Stimulated activated CD4-positive, alpha-beta T cell treated with anti-CD3 and anti-CD28 coated beads, TNF-alpha, amount 100 ng/mL, for 1 hour (primary cell): ENCODE results near the gene PPP1R27.

Experiments
- DNase-seq, 3 donors: peaks; one replicate each; pipeline ENCODE4 v3.0.0-alpha.2; 2020; ENCODE audit warnings: low read depth in 3 of 3, low spot score in 1 of 3

Gene PPP1R27, protein sequence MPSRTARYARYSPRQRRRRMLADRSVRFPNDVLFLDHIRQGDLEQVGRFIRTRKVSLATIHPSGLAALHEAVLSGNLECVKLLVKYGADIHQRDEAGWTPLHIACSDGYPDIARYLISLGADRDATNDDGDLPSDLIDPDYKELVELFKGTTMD

DNA sequence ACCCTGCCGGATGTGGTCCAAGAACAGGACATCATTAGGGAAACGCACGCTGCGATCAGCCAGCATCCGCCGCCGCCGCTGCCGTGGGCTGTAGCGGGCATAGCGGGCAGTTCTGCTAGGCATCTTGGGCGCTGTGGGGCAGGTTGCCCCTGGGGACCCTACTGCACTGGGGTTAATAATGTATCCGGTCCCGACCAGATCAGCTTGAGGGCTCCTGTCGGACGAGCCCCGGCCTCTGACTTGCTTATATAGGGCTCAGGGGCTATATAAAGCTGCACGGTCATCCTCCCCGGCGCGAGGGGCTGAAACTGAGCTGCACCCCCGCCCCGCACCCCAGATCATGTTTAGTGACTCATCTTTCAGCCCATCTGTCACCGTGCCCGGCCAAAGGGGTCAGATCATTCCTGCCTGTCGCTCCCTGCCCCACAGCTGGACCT lies at the start of gene PPP1R27:
Gene PPP1R27 (minus strand): TSS at position 220 of the 437 bp plus-strand sequence. CDS start 97 bp downstream, at position 123.
- no peak for DNase-seq

DNA sequence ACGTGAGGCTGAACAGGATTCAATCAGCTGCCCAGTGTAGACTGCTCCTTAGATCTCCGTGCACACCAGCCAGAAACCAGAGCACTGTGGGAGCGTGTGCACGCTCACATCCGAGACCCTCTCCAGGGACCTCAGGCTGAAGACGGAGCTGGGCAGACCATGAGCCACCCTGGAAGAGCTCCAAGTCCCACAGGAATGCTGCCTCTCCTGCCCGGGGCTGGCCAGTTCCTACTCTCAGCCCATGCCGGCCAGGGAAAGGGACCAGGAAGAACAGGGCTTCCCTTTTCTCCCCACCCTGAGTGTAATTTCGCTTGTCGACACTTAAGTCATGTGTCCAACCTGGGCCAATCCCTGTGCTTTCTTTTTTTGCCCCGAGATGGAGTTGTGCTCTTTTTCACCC lies 49.7 kb upstream of the PPP1R27 start:
- DNase-seq: no peak

DNA sequence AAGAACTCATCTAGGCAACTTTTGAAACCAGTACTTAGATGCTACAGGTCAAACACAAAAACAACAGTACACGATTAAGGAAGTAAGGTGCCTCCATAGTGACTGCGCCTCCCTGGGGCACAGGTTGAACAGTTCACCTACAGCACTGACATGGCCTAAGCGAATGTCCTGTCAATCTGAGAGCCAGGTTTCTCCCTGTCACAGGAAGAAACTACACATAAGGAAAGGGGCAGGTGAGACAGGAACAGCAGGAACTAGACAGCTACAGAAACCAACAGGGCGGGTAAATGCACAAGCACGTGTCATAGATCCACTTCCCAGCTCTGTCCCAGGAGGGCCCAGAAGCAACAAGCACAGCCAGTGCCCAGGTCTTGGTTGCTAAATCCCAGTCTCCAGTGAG lies 44.3 kb upstream of the PPP1R27 start:
- no peak for DNase-seq

DNA sequence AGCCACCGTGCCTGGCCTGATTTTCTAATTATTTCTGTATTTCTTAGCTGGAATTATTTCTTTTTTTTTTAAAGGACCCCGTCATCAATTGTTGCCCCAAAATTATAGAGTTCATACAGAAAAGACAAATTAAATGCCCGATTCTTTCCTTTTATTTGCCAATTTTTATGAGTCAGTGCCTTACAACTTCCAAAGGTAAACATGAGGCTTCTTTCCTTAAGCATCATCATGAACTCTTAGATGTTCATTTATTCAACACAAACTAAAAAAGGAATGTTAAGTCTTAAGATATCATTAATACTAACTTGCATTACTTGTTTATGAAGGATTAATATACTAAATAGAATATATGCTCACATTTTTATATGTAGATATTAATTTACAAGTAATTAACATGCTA lies 43.4 kb upstream of the PPP1R27 start:
- DNase-seq: no peak

DNA sequence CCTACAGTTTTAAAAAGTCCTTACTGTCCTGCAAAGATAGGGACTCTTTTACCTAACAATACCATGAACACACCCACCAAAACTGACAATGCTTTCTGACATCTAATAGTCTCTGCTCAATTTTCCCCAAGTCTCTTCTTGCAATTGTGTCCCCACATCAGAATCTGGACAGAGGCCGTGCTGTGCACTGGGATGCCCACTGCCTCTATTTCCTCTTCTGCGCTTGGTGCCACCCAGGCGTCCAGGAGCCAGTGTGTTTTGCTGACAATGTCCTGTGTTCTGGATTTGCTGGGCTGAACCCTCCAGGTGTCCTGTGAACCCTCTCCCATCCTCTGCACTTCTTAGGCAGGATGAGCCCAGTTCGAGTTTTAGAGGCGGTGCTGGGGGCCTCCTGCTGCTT lies 42.7 kb upstream of the PPP1R27 start:
- no peak for DNase-seq

DNA sequence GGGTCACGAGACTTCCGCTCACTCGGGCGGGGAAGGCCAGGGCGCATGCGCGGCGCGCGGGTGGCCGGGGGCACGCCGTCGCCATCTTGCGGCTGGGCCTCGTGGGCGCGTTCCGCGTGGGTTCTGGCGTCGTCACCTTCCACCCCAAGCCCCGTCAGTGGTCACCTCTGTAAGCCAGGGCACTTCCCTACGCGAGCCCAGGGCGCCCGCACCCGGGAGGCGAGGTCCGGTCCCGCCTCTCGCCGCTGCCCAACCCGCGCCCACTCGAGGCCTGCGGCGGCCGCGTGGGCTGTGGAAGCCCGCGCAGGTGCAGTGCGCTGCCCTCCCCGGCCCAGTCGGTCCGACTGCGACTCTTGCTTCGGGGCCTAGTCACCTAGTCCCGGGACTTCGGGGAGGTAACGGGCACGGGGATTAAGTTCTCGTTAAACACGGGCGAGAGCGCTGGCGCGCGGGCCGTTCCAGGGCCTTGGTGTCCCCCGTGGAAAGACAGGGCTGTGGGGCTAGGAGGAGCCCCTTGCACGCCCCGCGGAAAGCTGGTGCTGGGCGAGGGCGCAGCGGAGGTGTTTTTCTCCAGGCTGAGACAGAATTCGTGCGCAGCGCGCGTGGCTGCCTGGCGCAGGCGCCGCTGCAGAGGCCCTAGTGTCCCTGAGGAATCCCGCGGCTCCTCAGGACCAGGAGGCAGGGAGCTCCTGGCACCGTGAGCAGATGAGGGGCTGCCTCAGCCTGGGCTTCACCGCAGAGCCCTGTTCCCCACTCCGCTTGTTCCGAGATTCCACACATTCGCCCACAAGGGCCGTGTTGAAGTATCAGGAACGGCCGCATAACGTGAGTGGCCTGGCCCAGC lies 36.8 kb upstream of the PPP1R27 start:
- DNase-seq: peak; percentile 90 to 93 (median 93)

DNA sequence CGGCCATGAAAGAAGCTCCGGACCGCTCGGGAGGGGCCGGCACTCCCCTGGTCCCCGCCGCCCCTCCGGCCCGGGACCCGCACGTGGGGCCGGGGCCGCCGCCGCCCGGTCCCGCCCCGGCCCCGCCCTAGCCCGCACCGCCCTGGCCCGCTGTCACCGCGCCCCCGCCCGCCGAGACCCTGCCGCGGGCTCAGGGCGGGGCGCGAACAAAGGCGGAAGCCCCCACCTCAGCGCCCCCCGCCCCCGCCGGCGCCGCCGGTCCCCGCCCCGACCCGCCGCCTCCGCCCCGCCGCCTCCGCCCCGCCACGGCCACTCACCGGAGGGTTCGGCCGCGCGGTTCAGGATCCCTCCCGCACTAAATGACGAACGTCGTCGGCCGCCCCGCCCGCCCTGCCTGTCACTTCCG lies 36.1 kb upstream of the PPP1R27 start, which contains the start of gene ARHGDIA:
Gene ARHGDIA (minus strand): TSS at position 357 of the 406 bp plus-strand sequence. CDS start 1,407 bp downstream, outside the sequence.
- DNase-seq: no peak

DNA sequence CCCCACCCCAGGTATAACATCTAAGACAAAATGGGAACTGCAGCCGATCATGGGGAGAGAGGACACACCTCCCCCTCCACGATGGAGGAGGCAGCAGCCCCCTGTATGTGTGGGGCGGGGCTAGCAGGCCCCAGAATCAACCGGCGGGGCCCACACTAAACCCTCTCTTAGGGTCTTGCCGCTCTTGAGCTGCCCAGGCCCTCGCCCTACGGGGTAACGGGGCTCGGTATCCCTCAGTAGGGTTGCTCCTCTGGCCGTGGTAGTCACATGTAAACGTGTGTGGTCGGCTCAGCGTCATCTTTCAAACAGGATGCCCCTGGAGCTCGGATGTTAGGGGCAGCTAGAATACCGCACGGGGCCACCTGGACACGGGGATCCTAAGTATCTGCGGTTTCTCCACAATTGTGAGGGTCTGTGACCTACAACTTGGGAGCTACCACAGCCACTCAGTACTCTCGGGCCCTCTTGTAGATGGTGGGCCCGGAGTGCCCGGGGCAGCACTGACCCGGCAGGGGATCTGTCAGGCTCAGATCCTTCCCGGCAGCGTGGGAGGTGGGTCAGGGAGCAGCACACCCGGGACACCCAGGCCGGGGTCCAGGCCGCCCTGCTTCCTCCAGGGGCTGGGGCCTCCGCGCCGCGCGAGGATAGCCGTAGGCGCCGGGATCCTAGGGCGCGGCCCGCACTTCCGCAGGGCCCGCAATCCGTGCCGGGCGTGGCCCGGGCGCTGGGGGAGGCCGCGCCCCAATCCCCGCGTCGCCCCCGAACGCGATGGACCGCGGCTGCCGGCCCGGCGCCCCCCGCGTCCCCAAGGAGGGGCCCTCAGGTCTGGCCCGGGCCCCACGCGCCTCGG lies 35.5 kb upstream of the PPP1R27 start:
- DNase-seq: no peak

DNA sequence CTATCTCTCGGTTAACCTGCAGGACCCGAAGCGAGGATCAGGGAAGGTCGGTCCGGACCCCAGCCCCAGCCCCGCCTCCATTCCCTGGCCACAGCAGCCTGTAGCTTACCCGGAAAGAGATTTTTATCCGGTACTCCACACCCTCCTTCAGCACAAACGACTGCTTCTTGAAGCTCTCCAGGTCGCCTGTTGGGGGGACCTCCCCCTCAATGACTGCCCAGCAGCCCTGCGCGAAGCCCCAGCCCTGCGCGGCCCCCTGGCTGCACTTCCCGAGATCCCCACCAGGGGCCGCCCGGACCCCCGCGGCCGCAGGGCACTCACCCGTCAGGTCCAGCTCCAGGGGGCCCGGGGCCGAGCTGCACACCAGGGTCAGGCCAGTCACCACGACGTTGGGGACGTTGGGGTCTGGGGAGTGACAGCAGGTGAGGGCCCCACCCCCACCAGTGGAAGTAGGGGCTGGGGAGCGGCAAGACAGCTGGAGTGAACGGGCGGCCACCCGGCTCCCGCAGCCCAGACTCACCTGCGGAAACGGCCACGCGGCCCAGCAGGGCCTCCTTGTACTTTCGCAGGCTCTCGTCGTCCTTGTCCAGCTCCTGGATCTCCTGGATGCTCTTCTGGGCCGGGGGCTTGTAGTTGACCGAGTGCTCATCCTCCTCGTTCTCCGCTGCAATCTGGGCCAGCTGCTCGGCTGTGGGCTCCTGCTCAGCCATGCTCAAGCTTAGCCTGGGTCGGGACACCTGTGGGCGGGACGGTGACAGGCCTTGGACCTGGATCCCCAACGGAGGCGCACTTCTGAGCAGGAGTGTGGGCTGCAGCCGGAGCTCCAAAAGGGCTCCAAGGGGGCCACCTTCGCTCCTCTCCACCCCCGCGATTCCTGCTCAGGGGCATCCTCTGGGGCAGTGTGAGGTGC lies 34.6 kb upstream of the PPP1R27 start:
- DNase-seq: no peak

DNA sequence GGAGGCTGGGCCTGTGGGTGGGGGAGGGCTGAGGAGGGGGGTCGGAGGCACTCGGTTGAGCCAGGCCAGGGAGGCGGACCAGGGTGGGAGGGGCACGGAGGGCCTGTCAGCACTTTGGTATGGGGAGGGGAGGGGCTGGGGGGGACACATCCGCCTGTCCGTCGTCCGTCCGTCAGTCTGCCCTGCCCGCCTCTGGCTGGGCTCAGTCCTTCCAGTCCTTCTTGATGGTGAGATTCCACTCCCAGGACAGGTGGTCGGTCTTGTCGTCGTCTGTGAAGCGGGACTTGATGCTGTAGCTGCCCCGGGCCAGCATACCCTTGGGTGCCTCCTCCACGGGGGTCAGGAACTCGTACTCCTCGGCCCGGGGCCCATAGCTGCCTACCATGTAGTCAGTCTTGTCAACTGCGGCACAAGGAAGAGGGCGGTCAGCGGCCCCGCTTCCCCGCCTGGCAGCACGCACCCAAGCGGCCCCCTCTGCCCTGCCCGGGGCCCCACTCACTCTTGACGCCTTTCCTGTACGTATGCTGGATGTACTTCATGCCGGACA lies 33.9 kb upstream of the PPP1R27 start:
- no peak for DNase-seq

DNA sequence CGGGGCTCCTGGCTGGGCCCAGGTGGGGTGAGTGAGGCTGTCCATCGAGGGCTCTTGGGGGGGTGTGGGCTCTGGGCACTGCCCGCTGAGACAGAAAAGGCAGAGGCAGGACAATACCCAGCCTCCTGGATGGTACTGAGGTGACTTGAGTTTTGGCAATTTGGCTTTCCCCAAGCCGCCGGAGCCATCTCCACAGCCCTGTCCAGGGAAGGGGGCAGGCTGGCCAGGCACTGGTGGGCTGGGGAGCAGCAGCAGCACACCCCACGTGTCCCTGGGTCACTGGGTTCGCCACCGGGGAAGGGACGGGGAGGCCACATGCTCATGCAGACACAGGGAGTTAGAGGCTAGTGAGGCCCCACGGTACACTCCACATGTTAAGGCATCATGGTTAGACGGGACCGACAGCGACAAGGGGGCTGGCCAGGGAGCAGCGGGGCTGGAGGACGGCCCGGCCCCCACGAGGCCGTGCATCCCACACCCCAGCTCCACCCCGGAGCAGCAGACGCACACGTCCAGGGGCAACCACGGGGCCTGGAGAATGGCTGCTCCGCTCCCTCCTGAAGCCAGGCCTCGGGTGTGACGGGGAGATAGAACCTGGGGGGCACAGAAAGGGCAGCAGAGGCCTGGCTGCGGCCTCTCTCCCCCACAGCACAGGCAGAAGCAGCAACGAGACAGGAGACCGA lies 33.3 kb upstream of the PPP1R27 start:
- DNase-seq: no peak

DNA sequence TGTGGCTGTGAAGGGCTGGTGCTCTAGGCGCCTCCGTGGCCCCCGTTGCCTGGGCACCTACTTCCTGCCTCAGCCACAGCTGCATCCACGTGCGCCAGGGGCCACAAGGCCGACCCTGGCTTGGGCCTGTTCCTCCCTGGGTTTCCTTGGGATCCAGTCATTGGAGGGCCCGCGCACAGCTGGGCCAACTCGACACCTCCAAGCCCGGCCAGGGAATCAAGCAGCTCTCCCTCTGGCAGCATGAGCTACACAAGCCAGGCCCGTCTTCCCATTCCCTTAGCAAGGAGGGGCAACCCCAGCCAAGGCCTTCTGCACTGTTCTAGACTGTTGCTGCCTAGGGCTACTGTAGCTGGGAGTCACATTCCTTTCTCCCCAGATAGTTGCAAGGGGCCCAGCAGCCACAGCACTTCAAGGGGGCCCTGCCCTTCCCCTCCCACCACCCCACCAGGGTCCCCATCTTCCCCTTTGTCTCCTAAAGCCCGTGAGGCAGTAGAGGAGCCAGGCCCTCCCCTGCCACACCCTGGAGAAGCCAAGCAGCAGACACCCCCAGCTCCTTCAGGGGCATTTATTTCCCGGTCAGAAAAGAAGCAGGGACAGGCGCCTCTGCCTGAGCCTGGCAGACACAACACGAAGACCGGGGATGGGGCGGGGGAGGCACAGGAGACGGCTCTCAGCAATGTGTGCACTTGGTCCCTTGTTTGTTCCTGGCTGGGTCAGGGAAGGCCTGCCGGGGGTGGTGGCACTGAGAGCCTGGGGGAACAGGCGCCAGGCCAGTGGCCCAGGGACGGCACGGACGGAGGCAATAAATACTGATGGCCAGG lies 32.5 kb upstream of the PPP1R27 start:
- DNase-seq: no peak

DNA sequence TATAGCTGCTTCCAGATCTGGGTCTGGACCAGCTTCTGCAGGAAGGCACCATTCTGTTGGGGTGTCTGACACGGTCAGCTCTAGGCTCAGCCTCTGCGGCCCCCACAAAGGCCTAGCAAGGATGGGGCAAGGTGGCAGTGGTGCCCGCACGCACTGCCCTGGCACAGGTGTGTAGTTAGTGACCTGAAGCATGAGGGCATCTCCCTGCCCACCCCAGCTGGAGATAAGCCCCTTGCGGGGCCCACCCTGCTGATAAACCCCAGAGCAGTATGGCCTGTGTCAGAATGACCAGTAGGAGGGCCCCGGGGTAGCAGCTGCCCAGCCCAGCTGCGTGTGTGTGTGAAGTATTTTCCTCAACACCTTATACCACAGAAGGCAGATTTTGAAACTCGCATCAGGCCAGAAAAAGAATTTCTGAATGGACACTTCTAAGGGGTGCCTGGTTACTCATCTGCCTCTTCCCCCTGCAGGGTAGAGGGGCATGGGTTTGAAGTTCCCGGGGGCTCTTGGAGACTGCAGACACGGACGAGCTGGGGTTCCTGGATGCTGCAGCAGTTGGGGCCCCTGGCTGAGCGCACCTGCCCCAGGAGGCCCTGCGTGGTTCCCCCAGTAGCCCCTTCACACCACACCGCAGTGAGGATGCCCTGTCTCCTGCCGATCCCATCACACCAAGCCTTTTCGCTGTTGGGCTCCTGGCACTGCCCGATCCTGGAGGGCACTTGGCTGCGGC lies 31.8 kb upstream of the PPP1R27 start:
- no peak for DNase-seq

DNA sequence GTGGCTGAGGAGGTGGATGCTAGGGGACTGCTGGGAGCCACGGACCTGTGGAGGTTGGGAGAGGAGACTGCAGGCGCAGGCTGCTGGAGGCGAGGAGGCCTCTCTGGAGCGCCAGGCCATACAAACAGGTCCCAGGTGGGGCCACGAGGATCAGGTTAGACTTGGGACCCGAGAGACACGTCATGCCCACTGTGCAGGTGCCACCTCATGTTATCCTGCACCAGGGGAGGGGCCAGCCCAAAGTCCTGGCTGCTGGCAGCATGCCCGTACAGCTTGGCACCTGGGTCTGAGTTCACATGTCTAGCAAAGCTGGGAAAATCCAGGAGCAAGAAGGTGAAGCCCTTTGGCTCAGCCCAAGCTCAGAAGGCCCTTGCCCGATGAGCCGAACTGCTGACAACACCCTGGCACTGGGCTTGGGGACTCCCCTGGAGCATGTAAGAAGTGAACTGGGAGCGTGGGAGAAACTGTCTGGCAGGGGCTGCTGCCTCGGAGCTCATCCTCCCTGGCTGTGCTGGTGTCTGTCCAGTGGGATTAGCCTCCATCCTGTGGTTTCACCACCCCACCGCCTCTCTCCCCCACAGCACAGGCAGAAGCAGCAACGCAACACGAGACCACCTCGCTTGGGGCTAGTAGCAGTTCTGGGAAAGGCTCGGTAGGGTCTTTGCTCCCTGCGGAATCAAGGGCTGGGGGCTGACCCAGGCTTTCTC lies 31.0 kb upstream of the PPP1R27 start:
- DNase-seq: no peak

DNA sequence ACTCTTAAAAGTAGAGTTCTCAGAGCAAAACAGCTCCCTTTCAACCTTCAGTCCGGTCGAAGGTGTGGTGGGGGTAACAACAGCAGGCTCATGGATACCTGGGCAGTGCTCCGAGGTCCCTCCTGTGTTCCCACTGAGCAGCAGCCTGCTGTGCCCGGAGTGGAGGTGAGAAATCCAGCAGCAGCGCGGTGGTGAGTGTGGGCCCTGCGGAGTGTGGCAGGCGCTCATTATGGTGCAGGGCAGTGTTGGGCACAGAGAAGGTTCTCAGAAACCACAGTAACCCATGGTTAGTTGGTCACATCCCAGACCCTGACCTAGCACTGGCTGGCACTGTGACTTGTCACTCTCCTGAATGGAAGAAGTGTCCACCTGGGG lies 30.5 kb upstream of the PPP1R27 start:
- no peak for DNase-seq

DNA sequence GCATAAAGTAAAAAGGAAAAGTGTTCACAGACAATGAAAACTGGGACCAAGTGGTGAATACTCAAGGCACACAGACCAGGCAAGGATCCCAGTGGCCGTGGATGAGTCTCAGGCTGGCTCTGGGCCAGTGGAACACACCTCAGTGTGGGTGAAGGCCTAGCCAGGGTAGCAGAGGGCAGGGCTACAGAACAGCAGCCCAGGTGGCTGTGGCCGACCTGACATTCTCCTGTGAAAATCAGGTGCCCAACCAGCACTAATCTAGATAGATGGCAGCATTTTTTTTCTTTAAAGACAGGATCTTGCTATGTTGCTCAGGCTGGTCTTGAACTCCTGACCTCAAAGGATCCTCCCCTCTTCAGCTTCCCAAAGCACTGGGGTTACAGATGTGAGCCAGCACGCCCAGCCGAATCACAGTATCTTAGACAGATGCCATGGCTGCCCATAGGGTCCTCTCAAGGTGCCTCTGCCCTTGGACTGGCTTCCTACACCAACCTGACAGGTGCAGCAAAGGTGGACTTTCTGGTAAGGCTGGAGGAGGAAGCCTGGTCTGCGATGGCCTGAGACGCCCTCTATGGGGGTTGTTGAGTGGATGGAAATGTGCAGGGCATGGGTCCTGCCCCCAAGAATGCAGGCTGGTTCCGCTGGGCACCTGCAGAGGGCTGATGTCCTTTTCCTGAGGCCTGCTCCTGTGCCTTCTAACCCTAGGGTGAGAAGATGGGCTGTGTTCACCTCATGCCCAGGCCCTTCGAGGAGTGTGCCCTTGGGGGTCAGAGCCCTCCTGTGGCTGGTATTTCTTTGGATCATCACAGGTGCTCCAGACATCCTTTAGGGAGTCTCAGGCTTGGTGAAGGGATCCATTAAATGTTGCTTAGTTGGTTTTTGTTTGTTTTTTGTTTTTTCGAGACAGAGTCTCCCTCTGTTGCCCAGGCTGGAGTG lies 29.3 kb upstream of the PPP1R27 start:
- DNase-seq: no peak
